SK-MEL-5 (cell line): ENCODE data around the gene ING5. TPM values are rescaled to one million over a fixed set of nuclear protein-coding genes. Genes with fewer than 3 reads are reported as not detected.

ENCODE experiments used
- DNase-seq: peaks from one replicate; pipeline ENCODE4 v3.0.0-alpha.2; 2016; ENCODE audit warnings: low read depth, low spot score
- in situ Hi-C: cut with HindIII; loops from 2 replicates; pipeline ENCODE4 v1.10.0; 2016; ENCODE audit warnings: low sequenced_read_pairs, high pct_unique_total_duplicates, low pct_unique_long_range_greater_than_20kb
- total RNA-seq: library from RNA; depleted of rRNA; stranded (reverse); fragments of >200 nt; shearing (Covaris generic); gene quantifications from 2 replicates; pipeline ENCODE4 v1.2.3, GENCODE V29; 2014

ING5 gene
- total RNA-seq, 1 experiment from 2014 or later, result 23.9 TPM

GRCh38 chr2:241670333-241671110, 31.3 kb upstream of the ING5 start:
- DNase-seq, result no peak
- in situ Hi-C loops, result no loop called here

GRCh38 chr2:241671457-241672240, 30.2 kb upstream of the ING5 start:
- in situ Hi-C loops, result no loop called here
- DNase-seq, result no peak

- no peak for DNase-seq
- in situ Hi-C loops, result no loop called here
Observed at GRCh38 chr2:241672243-241673188, 29.3 kb upstream of the ING5 start.

GRCh38 chr2:241673189-241673663, 28.6 kb upstream of the ING5 start:
- DNase-seq, result no peak
- in situ Hi-C loops, result no loop called here

- in situ Hi-C loops, result no loop called here
- no peak for DNase-seq
Observed at GRCh38 chr2:241673797-241674725, 27.8 kb upstream of the ING5 start.

GRCh38 chr2:241675885-241676284, 26.0 kb upstream of the ING5 start:
- no peak for DNase-seq
- in situ Hi-C loops, result no loop called here

- in situ Hi-C loops, result no loop called here
- no peak for DNase-seq
Observed at GRCh38 chr2:241676665-241677064, 25.2 kb upstream of the ING5 start.

- in situ Hi-C loops, result no loop called here
- DNase-seq, result no peak
Observed at GRCh38 chr2:241677392-241677791, 24.4 kb upstream of the ING5 start.

- in situ Hi-C loops, result no loop called here
Observed at GRCh38 chr2:241678307-241678706, 23.5 kb upstream of the ING5 start.

GRCh38 chr2:241678784-241679540, 22.9 kb upstream of the ING5 start:
- in situ Hi-C loops, result no loop called here

More at GRCh38 chr2:241678307-241678706, 23.5 kb upstream of the ING5 start:
- no peak for DNase-seq

GRCh38 chr2:241680044-241680443, 21.8 kb upstream of the ING5 start:
- in situ Hi-C loops, result no loop called here
- DNase-seq, result no peak

More at GRCh38 chr2:241678784-241679540, 22.9 kb upstream of the ING5 start:
- peak; percentile 22 for DNase-seq

- DNase-seq, result peak; percentile 22
- in situ Hi-C loops, result no loop called here
Observed at GRCh38 chr2:241680827-241681599, 20.8 kb upstream of the ING5 start.

- in situ Hi-C loops, result no loop called here
- no peak for DNase-seq
Observed at GRCh38 chr2:241686324-241686649, 15.6 kb upstream of the ING5 start.

- DNase-seq, result peak; percentile 94
- in situ Hi-C loops, result no loop called here
Observed at GRCh38 chr2:241686650-241687425, 15.0 kb upstream of the ING5 start, which contains the start of gene DTYMK. Gene DTYMK, minus strand, starts transcription at chr2:241686815. Its CDS starts 32 bp downstream, at chr2:241686783.

GRCh38 chr2:241689306-241689705, 12.5 kb upstream of the ING5 start:
- in situ Hi-C loops, result no loop called here

More at GRCh38 chr2:241689306-241689705, 12.5 kb upstream of the ING5 start:
- no peak for DNase-seq
